ENCODE results near the gene ABCB1. TPM values are rescaled to one million over a fixed set of nuclear protein-coding genes. Genes with fewer than 3 reads are reported as not detected.

Gene ABCB1
- total and polyA plus RNA-seq, 3 donors from 2014 or later, result 6.5 to 8.6 (median 7.1) TPM

DNA sequence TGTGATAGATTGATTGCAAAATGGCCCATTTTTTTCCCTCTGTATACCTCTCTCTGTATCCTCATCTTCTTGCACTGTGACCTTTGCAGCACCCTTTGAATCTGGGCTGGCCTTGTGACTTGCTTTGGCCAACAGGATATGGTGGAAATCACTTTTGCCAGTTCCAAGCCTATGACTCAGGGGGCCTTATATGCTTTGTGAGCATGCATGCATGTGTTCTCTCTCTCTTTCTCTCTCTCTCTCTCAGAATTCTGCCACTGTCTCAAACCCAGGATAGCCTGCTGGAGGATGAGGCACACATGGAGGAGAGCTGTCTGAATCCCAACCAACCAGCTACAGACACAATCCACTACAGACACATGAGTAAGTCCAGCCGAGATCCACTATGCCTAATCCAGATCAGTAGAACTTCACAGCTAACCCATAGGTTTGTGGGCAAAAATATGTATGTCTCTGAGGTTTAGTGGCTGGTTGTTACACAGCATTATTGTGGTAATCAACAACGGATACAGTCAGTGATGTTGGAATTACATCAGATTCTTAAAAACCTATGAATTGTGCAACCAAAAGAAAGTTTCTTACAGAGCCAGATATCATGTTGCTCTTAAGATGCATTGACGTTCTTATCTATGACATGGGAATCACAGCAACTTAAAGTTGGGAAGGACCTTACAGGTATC lies 83.4 kb downstream of the ABCB1 start:
- TF ChIP-seq POLR2A (IDR thresholded peaks at IDR 0.05), result no peak
- TF ChIP-seq, protein P1, sequence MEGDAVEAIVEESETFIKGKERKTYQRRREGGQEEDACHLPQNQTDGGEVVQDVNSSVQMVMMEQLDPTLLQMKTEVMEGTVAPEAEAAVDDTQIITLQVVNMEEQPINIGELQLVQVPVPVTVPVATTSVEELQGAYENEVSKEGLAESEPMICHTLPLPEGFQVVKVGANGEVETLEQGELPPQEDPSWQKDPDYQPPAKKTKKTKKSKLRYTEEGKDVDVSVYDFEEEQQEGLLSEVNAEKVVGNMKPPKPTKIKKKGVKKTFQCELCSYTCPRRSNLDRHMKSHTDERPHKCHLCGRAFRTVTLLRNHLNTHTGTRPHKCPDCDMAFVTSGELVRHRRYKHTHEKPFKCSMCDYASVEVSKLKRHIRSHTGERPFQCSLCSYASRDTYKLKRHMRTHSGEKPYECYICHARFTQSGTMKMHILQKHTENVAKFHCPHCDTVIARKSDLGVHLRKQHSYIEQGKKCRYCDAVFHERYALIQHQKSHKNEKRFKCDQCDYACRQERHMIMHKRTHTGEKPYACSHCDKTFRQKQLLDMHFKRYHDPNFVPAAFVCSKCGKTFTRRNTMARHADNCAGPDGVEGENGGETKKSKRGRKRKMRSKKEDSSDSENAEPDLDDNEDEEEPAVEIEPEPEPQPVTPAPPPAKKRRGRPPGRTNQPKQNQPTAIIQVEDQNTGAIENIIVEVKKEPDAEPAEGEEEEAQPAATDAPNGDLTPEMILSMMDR (IDR thresholded peaks at IDR 0.05), result no peak
- no peak for DNase-seq
- Histone ChIP-seq H3K27ac (no peak overlapping the region), H3K9me3 (no peaks in the 10 kb centered on the region), H3K27me3 (no peaks in the 10 kb centered on the region), H3K36me3 (ENCODE audit: low read depth, missing control alignments) (no peaks in the 10 kb centered on the region), H3K4me3 (no peak overlapping the region), H3K4me1 (no peaks in the 10 kb centered on the region)
- intact Hi-C loops (cut with DNase I; ENCODE audit: low total_unique reads), result no loop called here
- WGBS, 2 donors, result 67 to 78% methylated on average over 3 of the region's 3 CpGs

DNA sequence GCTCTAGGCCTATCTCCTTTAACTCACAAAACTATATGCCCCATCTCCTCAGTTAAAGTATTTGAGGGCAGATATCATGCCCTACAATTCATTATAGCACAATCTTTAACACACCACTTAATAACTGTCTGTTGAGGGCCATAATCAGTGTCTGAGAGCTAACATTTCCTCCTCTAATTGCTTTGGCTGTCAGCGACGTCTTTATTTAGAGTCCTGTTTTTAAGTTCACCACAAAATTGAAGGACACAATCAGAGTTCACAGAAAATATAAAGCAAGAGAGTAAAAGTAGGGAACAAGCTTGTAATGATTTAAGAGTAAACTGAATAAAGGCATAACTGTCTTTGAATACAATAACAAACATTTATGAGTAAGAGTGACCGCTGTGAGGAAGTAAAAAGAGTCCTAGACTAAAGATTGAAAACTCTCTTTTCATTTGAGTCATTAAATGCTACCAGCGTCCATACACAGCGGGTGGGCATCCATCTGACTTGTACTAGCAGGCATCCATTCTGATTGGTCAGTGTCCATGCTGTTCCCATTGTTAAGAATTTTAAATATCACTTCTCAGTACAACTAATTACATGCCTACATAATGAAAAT lies 86.8 kb downstream of the ABCB1 start:
- WGBS, 2 donors, result 73 to 75% methylated on average over 5 of the region's 5 CpGs
- intact Hi-C loops (cut with DNase I; ENCODE audit: low total_unique reads), result no loop called here
- no peak for DNase-seq
- Histone ChIP-seq H3K4me1 (no peaks in the 10 kb centered on the region), H3K9me3 (no peaks in the 10 kb centered on the region), H3K4me3 (no peak overlapping the region), H3K27me3 (no peaks in the 10 kb centered on the region), H3K36me3 (ENCODE audit: low read depth, missing control alignments) (no peaks in the 10 kb centered on the region), H3K27ac (no peak overlapping the region)
- TF ChIP-seq, protein P1 (IDR thresholded peaks at IDR 0.05), result no peak
- no peak for TF ChIP-seq POLR2A (IDR thresholded peaks at IDR 0.05)

DNA sequence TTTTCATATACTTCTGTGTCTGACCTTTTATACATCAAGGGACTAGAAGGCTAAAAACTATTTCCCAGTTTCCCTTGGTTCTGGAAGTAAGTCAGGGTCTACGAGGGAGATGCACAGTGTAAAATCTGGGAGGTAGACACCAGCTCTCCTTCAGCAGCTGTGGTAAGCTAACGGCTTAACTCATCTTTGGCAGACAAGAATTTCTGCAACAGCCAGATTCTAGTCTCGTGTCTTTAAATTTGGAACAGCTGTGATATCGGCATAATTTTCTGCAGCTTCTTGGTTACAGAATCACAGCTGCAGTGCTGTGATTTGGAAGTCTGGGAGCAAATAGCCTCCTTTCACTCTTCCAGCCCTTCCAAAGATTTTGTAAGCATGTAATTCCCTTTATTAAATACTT lies 87.8 kb downstream of the ABCB1 start:
- H3K4me3 ChIP-seq, result no peak overlapping the region
- H3K4me1 ChIP-seq, result no peaks in the 10 kb centered on the region
- DNase-seq, result no peak
- no peaks in the 10 kb centered on the region for H3K27me3 ChIP-seq
- H3K27ac ChIP-seq, result no peak overlapping the region
- no peak for TF ChIP-seq POLR2A (IDR thresholded peaks at IDR 0.05)
- TF ChIP-seq, protein P1 (IDR thresholded peaks at IDR 0.05), result no peak
- intact Hi-C loops (cut with DNase I; ENCODE audit: low total_unique reads), result no loop called here
- 57% methylated on average over 4 of the region's 4 CpGs for WGBS, 2 donors
- no peaks in the 10 kb centered on the region for H3K9me3 ChIP-seq
- H3K36me3 ChIP-seq (ENCODE audit: low read depth, missing control alignments), result no peaks in the 10 kb centered on the region

DNA sequence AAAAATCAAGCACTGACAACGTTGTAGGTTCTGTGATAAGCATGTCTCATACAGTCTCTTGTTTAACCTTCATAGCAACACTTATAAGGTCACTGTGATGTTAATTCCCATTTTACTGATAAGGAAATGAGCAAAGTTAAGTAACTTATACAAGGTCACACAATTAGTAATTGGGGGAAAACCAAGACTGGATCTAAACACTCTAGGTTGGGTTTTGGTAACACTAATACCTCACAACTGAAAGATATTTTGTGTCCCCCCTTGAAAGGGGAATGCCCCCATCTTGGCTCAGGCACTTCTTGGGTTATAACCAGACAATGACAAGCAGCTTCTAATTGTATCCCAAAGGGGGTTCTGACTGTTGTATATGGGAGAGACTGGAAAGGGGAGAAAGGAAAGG lies 89.2 kb downstream of the ABCB1 start:
- DNase-seq, result no peak
- Histone ChIP-seq H3K27ac (no peak overlapping the region), H3K27me3 (no peaks in the 10 kb centered on the region), H3K9me3 (no peaks in the 10 kb centered on the region), H3K4me1 (no peaks in the 10 kb centered on the region), H3K36me3 (ENCODE audit: low read depth, missing control alignments) (no peaks in the 10 kb centered on the region), H3K4me3 (no peak overlapping the region)
- intact Hi-C loops (cut with DNase I; ENCODE audit: low total_unique reads), result no loop called here
- WGBS, 2 donors, result 39 to 53% methylated on average over 1 of the region's 1 CpG
- TF ChIP-seq, protein P1 (IDR thresholded peaks at IDR 0.05), result no peak
- TF ChIP-seq POLR2A (IDR thresholded peaks at IDR 0.05), result no peak
